Brain pericyte (primary cell): ENCODE measurements around the gene RNF38.
"Not testable (repeated sequence)": the region's sequence is repeated elsewhere in the genome, so short reads cannot be mapped to it uniquely, and the experiment has no call there.

Experiments
- DNase-seq: peaks from one replicate; pipeline ENCODE4 v3.0.0-alpha.2; 2012; ENCODE audit warnings: low read depth, low spot score

The RNF38 gene

DNA sequence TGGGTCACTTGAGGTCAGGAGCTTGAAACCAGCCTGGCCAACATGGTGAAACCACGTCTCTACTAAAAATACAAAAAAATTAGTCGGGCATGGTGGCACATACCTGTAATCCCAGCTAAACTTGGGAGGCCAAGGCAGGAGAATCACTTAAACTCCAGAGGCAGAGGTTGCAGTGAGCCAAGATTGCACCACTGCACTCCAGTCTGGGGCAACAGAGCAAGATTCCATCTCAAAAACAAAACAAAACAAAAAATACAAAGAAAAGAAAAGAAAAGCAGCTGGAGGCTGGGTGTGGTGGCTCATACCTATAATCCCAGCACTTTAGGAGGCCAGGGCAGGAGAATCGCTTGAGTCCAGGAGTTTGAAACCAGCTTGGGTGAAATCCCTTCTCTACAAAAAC lies 105.1 kb downstream of the RNF38 start:
- DNase-seq = not testable (repeated sequence)

DNA sequence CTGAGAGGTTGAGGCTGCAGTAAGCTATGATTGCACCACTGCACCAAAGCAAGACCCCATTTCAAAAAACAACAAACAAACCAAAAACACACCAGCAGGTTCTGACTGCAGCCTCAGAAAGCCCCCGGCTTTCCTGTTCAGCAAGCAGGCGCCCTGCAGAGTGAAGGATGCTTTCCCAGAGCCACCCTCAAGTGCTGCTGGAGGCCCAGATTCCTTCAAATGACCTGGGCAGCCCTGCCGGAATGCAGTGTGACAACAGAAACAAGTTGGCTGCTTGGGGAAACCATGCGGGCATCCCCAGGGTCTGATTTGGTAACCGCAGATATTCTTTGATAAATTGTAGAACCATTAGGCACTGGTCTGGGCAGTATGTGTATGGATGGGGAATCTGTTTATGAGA lies 106.2 kb downstream of the RNF38 start:
- no peak for DNase-seq

DNA sequence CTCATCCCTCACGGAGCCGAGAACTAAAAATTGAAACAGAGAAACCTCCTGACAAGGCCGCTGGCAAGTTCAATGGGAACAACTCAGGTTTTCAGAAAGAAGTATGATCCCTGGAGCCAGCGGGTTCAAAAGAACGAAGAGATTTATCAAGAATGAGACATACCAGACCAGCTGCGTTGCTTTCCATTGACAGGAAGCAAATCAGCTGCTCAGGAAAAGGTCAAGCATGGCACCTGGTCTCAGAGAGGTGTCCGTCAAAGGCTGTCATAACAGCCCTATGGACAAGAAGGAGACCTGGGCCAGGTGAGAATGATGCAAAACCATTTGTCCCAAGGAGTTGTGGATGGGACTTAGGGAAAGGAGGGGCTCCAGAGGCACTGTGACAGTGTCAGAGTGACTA lies 106.9 kb downstream of the RNF38 start:
- no peak for DNase-seq

- no peak for DNase-seq
Observed at GRCh38 chr9:36292641-36293040, 107.4 kb downstream of the RNF38 start.

DNA sequence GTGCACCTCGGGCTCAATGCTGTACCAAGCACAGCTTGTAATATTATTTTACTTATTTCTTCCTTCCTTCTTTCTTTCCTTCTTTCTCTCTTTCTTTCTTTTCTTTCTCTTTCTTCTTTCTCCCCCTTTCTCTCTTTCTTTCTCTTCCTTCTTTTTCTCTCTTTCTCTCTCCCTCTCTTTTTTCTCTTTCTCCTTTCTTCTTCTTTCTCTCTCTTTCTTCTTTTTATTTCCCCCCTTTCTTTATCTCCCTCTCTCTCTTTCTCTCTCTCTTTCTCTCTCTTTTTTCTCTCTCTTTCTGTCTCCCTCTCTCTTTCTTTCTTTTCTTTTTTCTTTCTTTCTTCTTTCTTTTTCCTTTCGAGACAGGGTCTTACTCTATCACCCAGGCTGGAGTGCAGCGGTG lies 109.1 kb downstream of the RNF38 start:
- no peak for DNase-seq

DNA sequence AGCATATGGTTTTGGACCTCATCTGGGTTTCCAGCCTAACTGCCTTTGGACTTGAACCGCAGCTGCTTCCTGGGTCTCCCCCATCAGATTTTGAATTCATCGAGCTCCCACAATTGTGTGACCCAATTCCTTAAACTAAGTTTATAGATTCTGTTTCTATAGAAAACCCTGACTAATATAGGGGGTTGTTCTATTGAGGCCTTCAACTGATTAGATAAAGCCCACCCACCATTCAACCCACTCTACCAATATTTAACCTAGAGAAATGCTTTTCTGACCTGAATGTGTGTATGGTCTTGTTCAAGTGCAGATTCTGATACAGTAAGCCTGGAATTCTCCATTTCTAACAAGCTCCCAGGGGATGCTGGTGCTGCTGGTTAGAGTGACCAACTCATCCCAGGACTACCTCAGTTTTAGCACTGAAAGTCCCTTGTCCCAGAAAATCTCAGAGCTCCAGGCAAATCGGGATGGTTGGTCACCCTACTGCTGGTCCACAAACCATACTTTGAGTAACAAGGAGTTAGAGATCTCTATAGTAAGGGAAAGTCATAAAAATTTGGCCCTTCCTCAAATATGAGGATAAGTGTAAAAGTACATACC lies 110.1 kb downstream of the RNF38 start:
- no peak for DNase-seq

DNA sequence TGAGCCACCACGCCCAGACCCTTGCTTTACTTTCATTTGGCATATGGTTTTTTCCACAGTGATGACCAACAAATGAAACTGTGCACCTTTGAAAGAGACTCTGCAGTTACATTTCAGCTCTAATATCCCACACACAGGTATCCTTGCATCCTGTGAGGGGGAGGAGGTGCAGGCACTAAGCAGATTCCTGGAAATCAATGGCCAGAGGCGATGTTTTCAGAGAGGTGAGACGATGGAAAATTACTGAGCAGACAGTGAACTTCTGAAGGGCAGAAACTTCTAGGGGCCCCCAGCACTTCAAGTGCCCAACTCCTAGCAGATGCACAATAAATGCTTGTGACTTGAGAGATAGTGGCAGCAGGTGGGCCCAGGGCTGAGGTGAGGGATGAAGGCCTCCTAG lies 112.0 kb downstream of the RNF38 start:
- no peak for DNase-seq
